RWPE2 (cell line): ENCODE data around the gene SUSD1.
"Not testable (repeated sequence)": the region's sequence is repeated elsewhere in the genome, so short reads cannot be mapped to it uniquely, and the experiment has no call there.

Experiments
- ATAC-seq: fragments of 200-7000 bp; cut with Tn5 transposase; 3 replicates; pipeline ENCODE4 v1.9.1; 2021; ENCODE audit warnings: low read depth
- DNase-seq: peaks from one replicate; pipeline ENCODE4 v3.0.0-alpha.2; 2020; ENCODE audit warnings: low spot score
- H3K27ac ChIP-seq: fragments of 450-650 bp; 2 replicates; pipeline ENCODE4 v1.5.1; 2017; ENCODE audit warnings: mild to moderate bottlenecking; ENCODE audit not compliant: poor library complexity, severe bottlenecking
- H3K27me3 ChIP-seq: fragments of 250-450 bp; sonication (Bioruptor Pico); 2 replicates; pipeline ENCODE4 v1.5.1; 2021; ENCODE audit warnings: mild to moderate bottlenecking, moderate library complexity; ENCODE audit not compliant: insufficient read depth, poor library complexity, severe bottlenecking
- H3K36me3 ChIP-seq: fragments of 250-450 bp; sonication (Bioruptor Pico); 2 replicates; pipeline ENCODE4 v1.5.1; 2020; ENCODE audit warnings: low read depth, mild to moderate bottlenecking, moderate library complexity
- H3K4me1 ChIP-seq: fragments of 250-450 bp; sonication (Bioruptor Pico); 2 replicates; pipeline ENCODE4 v1.5.1; 2021; ENCODE audit warnings: mild to moderate bottlenecking, moderate library complexity; ENCODE audit not compliant: insufficient read depth, poor library complexity, severe bottlenecking
- H3K4me3 ChIP-seq: fragments of 250-450 bp; sonication (Bioruptor Pico); 2 replicates; pipeline ENCODE4 v1.5.1; 2021; ENCODE audit warnings: mild to moderate bottlenecking, moderate library complexity; ENCODE audit not compliant: severe bottlenecking
- H3K9me3 ChIP-seq: fragments of 250-450 bp; sonication (Bioruptor Pico); 2 replicates; pipeline ENCODE4 v1.5.1; 2021; ENCODE audit warnings: mild to moderate bottlenecking, moderate library complexity; ENCODE audit not compliant: severe bottlenecking
- CTCF ChIP-seq: fragments of 450-650 bp; IDR thresholded peaks from one replicate; pipeline ENCODE4 v1.5.1; 2017; ENCODE audit warnings: mild to moderate bottlenecking, moderate library complexity; ENCODE audit not compliant: poor library complexity, severe bottlenecking

Gene SUSD1

GRCh38 chr9:112135706-112136105, 39.4 kb downstream of the SUSD1 start:
- no peak for ATAC-seq
- TF ChIP-seq CTCF = no peak

GRCh38 chr9:112133806-112134205, 41.3 kb downstream of the SUSD1 start:
- not testable (repeated sequence) for H3K27ac ChIP-seq, H3K4me1 ChIP-seq, H3K36me3 ChIP-seq, H3K27me3 ChIP-seq, H3K9me3 ChIP-seq, ATAC-seq, DNase-seq, H3K4me3 ChIP-seq

More at GRCh38 chr9:112135706-112136105, 39.4 kb downstream of the SUSD1 start:
- H3K9me3 ChIP-seq = no peaks in the 10 kb centered on the region
- H3K27ac ChIP-seq = no peak overlapping the region
- H3K27me3 ChIP-seq = no peaks in the 10 kb centered on the region
- H3K4me3 ChIP-seq = no peak overlapping the region
- no peaks in the 10 kb centered on the region for H3K36me3 ChIP-seq
- DNase-seq = no peak
- peaks cover 4% of the 10 kb centered on the region for H3K4me1 ChIP-seq

DNA sequence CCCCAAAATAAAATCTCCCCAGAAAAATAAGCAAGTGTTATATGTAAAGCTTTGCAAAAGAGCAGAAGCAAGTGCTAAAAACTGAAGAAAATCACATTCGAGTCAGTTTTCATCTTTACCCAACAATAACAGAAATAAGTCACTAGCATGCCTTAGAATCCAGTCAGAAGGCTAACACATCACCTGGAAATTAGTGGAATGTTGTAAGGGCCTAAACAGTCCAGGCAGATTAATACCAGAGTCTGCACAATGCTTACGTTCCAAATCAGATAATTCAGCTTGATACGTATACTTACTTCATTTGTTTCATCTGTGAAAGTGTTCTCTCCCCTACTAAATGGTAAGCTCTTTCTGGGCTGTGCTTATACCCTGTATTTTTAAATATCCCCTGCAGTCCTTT, 42.7 kb downstream of the SUSD1 start:
- Histone ChIP-seq H3K27me3 (no peaks in the 10 kb centered on the region), H3K27ac (no peak overlapping the region), H3K36me3 (no peaks in the 10 kb centered on the region), H3K4me3 (no peak overlapping the region), H3K4me1 (peaks cover 4% of the 10 kb centered on the region), H3K9me3 (no peaks in the 10 kb centered on the region)
- ATAC-seq (0 out of 3 replicates have a peak, but pooled peaks have one; percentile 27), DNase-seq (no peak)
- no peak for TF ChIP-seq CTCF

DNA sequence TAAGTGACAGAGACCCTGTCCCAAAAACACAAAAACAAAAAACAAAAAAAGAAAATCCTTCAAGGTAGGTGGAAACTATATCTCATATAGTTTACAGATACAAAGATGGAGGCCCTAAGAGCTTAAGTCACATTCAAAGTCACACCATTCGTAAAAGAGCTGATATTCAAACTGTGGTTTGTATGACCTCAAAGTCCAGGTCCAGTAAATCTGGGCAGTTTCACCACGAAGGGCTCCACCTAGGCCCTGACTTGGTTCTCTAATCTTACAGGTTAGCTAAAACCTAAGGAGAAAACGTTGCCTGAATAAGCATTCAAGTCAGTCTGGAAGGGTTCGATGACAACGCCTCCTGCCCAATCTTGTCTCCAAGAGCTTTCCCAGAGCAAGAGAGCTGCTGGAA, 44.1 kb downstream of the SUSD1 start:
- H3K27ac ChIP-seq = no peak overlapping the region

DNA sequence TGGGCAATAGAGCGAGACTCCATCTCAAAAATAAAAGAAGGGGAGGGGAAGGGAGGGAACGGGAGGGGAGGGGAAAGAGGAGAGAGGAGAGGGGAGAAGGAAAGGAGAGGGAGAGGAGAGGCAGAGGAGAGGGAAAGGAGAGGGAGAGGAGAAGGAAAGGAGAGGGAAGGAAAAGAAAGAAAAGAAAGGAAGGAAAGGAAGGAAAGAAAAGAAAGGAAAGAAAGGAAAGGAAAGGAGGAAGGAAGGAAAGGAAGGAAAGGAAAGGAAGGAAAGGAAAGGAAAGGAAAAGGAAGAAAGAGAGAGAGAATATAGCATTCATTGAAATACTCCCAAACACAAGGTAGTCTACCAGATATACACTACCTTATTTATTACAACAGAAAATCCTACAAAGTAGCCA, 44.8 kb downstream of the SUSD1 start:
- no peak overlapping the region for H3K4me3 ChIP-seq
- no peak overlapping the region for H3K27ac ChIP-seq
- no peak for ATAC-seq
- no peaks in the 10 kb centered on the region for H3K36me3 ChIP-seq
- no peaks in the 10 kb centered on the region for H3K27me3 ChIP-seq
- H3K9me3 ChIP-seq = no peaks in the 10 kb centered on the region
- TF ChIP-seq CTCF = no peak
- DNase-seq = no peak
- H3K4me1 ChIP-seq = no peaks in the 10 kb centered on the region

More for the DNA sequence above, 44.1 kb downstream of the SUSD1 start:
- H3K9me3 ChIP-seq = no peaks in the 10 kb centered on the region
- peaks cover 4% of the 10 kb centered on the region for H3K4me1 ChIP-seq
- H3K36me3 ChIP-seq = no peaks in the 10 kb centered on the region
- ATAC-seq (no peak), DNase-seq (no peak)
- no peak overlapping the region for H3K4me3 ChIP-seq
- TF ChIP-seq CTCF = no peak
- no peaks in the 10 kb centered on the region for H3K27me3 ChIP-seq

- Histone ChIP-seq H3K4me1 (no peaks in the 10 kb centered on the region), H3K4me3 (no peak overlapping the region), H3K36me3 (no peaks in the 10 kb centered on the region), H3K27me3 (no peaks in the 10 kb centered on the region), H3K9me3 (no peaks in the 10 kb centered on the region), H3K27ac (no peak overlapping the region)
- DNase-seq = no peak
- ATAC-seq = no peak
- no peak for TF ChIP-seq CTCF
Measured at GRCh38 chr9:112129246-112129645, 45.9 kb downstream of the SUSD1 start.

DNA sequence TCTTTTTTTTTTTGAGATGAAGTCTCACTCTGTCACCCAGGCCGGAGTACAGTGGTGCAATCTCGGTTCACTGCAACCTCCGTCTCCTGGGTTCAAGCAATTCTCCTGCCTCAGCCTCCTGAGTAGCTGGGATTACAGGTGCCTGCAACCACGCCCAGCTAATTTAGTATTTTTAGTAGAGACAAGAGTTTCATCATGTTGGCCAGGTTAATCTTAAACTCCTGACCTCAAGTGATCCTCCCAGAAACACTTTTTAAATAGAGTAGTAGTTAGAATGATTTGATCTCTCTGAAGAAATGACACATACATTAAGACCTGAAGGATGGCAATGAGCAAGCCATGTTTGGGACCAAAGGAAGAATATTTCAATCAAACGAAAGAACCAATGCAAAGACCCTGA, 46.7 kb downstream of the SUSD1 start:
- H3K9me3 ChIP-seq, ATAC-seq, H3K27ac ChIP-seq, H3K4me1 ChIP-seq, H3K36me3 ChIP-seq, H3K4me3 ChIP-seq, DNase-seq, H3K27me3 ChIP-seq: not testable (repeated sequence)
